ENCODE measurements around the gene RARA. TPM values are rescaled to one million over a fixed set of nuclear protein-coding genes. Genes with fewer than 3 reads are reported as not detected.

The RARA gene
- total and polyA plus RNA-seq, 2 donors (not counting 1 experiment from before 2014, with no cell fraction given): 7.0 to 7.8 TPM

GRCh38 chr17:40349895-40350688 is 41.1 kb downstream of the RARA start:
- peaks cover 47% of the 10 kb centered on the region for H3K4me1 ChIP-seq (ENCODE audit: control insufficient read depth, extremely low read depth, insufficient read depth, low read length)
- no peaks in the 10 kb centered on the region for H3K9me3 ChIP-seq (ENCODE audit: control insufficient read depth, insufficient read depth, low read depth, low read length)
- peak overlapping the region; percentile 41 for H3K27ac ChIP-seq (ENCODE audit: insufficient read depth, low read length)
- peak; percentile 61 to 72 for DNase-seq (ENCODE audit: low read depth in 2 of 2)
- peaks cover 30% of the 10 kb centered on the region for H3K79me2 ChIP-seq (ENCODE audit: control insufficient read depth, insufficient read depth, low read length)
- TF ChIP-seq CTCF (conservative IDR thresholded peaks at IDR 0.05 in 1 of 2, IDR thresholded peaks at IDR 0.05 in 1 of 2; ENCODE audit: low read depth in 1 of 2, low read length in 2 of 2) (no peak), EZH2 (IDR thresholded peaks at IDR 0.05; ENCODE audit: low read length, missing control alignments) (no peak)
- H3K9ac ChIP-seq (ENCODE audit: insufficient read depth, low read length): no peak overlapping the region
- no peak overlapping the region for H3K4me2 ChIP-seq (ENCODE audit: extremely low read depth, insufficient read depth, low read length)
- no peaks in the 10 kb centered on the region for H3K27me3 ChIP-seq (ENCODE audit: control insufficient read depth, insufficient read depth, low read length)
- H2AFZ ChIP-seq (ENCODE audit: low read length): no peak overlapping the region
- H3K4me3 ChIP-seq (replicated peaks in 1 of 4; ENCODE audit: control extremely low read depth in 1 of 4, insufficient read depth in 1 of 4, low read depth in 3 of 4, low read length in 4 of 4): no peak overlapping the region
- H3K36me3 ChIP-seq (ENCODE audit: control insufficient read depth, insufficient read depth, low read length): peaks cover 23% of the 10 kb centered on the region
- no peaks in the 10 kb centered on the region for H4K20me1 ChIP-seq (ENCODE audit: control insufficient read depth, extremely low read depth, insufficient read depth, low read length)

- peaks cover 30% of the 10 kb centered on the region for H3K36me3 ChIP-seq (ENCODE audit: control insufficient read depth, insufficient read depth, low read length)
- H3K9ac ChIP-seq (ENCODE audit: insufficient read depth, low read length): no peak overlapping the region
- H3K9me3 ChIP-seq (ENCODE audit: control insufficient read depth, insufficient read depth, low read depth, low read length): no peaks in the 10 kb centered on the region
- no peak overlapping the region for H3K27ac ChIP-seq (ENCODE audit: insufficient read depth, low read length)
- no peak overlapping the region for H2AFZ ChIP-seq (ENCODE audit: low read length)
- no peaks in the 10 kb centered on the region for H3K27me3 ChIP-seq (ENCODE audit: control insufficient read depth, insufficient read depth, low read length)
- TF ChIP-seq CTCF (conservative IDR thresholded peaks at IDR 0.05 in 1 of 2, IDR thresholded peaks at IDR 0.05 in 1 of 2; ENCODE audit: low read depth in 1 of 2, low read length in 2 of 2) (no peak), EZH2 (IDR thresholded peaks at IDR 0.05; ENCODE audit: low read length, missing control alignments) (no peak)
- H3K4me1 ChIP-seq (ENCODE audit: control insufficient read depth, extremely low read depth, insufficient read depth, low read length): peaks cover 46% of the 10 kb centered on the region
- DNase-seq (ENCODE audit: low read depth in 2 of 2): no peak
- H3K4me3 ChIP-seq (replicated peaks in 1 of 4; ENCODE audit: control extremely low read depth in 1 of 4, insufficient read depth in 1 of 4, low read depth in 3 of 4, low read length in 4 of 4): no peak overlapping the region
- no peak overlapping the region for H3K4me2 ChIP-seq (ENCODE audit: extremely low read depth, insufficient read depth, low read length)
- H3K79me2 ChIP-seq (ENCODE audit: control insufficient read depth, insufficient read depth, low read length): peaks cover 25% of the 10 kb centered on the region
- H4K20me1 ChIP-seq (ENCODE audit: control insufficient read depth, extremely low read depth, insufficient read depth, low read length): no peaks in the 10 kb centered on the region
Observed at GRCh38 chr17:40350689-40351358, 41.8 kb downstream of the RARA start.

- Histone ChIP-seq H2AFZ (ENCODE audit: low read length) (no peak overlapping the region), H3K9ac (ENCODE audit: insufficient read depth, low read length) (no peak overlapping the region), H3K4me2 (ENCODE audit: extremely low read depth, insufficient read depth, low read length) (no peak overlapping the region), H3K27me3 (ENCODE audit: control insufficient read depth, insufficient read depth, low read length) (no peaks in the 10 kb centered on the region), H3K27ac (ENCODE audit: insufficient read depth, low read length) (no peak overlapping the region), H3K4me1 (ENCODE audit: control insufficient read depth, extremely low read depth, insufficient read depth, low read length) (peaks cover 41% of the 10 kb centered on the region), H3K36me3 (ENCODE audit: control insufficient read depth, insufficient read depth, low read length) (peaks cover 33% of the 10 kb centered on the region), H3K9me3 (ENCODE audit: control insufficient read depth, insufficient read depth, low read depth, low read length) (no peaks in the 10 kb centered on the region), H3K79me2 (ENCODE audit: control insufficient read depth, insufficient read depth, low read length) (peaks cover 23% of the 10 kb centered on the region), H4K20me1 (ENCODE audit: control insufficient read depth, extremely low read depth, insufficient read depth, low read length) (no peaks in the 10 kb centered on the region), H3K4me3 (replicated peaks in 1 of 4; ENCODE audit: control extremely low read depth in 1 of 4, insufficient read depth in 1 of 4, low read depth in 3 of 4, low read length in 4 of 4) (no peak overlapping the region)
- TF ChIP-seq CTCF (conservative IDR thresholded peaks at IDR 0.05 in 1 of 2, IDR thresholded peaks at IDR 0.05 in 1 of 2; ENCODE audit: low read depth in 1 of 2, low read length in 2 of 2): no peak
- TF ChIP-seq EZH2 (IDR thresholded peaks at IDR 0.05; ENCODE audit: low read length, missing control alignments): no peak
- DNase-seq (ENCODE audit: low read depth in 2 of 2): no peak
Observed at GRCh38 chr17:40351359-40352236, 42.6 kb downstream of the RARA start.

Measured in fibroblast of lung (primary cell).